Osteoblast (primary cell): ENCODE data around the gene ATP8B4. TPM values are rescaled to one million over a fixed set of nuclear protein-coding genes. Genes with fewer than 3 reads are reported as not detected.

Experiments used
- DNase-seq: peaks from one replicate; pipeline ENCODE4 v3.0.0; 2011; ENCODE audit warnings: low spot score, mixed read lengths; ENCODE audit not compliant: insufficient read length; ENCODE audit errors: missing footprints
- H2AFZ ChIP-seq: 2 replicates; pipeline ENCODE4 v1.6.0; 2011; ENCODE audit warnings: mild to moderate bottlenecking, low read length
- H3K27ac ChIP-seq: 2 replicates; pipeline ENCODE4 v1.5.1; 2011; ENCODE audit warnings: mild to moderate bottlenecking, low read depth, low read length, moderate library complexity
- H3K27me3 ChIP-seq: 2 replicates; pipeline ENCODE4 v1.6.0; 2012; ENCODE audit warnings: mild to moderate bottlenecking, control low read depth, inconsistent platforms, low read length, moderate library complexity; ENCODE audit not compliant: insufficient read depth
- H3K36me3 ChIP-seq: 2 replicates; pipeline ENCODE4 v1.5.1; 2011; ENCODE audit warnings: mild to moderate bottlenecking, low read length, control low read depth, moderate library complexity; ENCODE audit not compliant: insufficient read depth
- H3K4me1 ChIP-seq: 2 replicates; pipeline ENCODE4 v1.5.1; 2011; ENCODE audit warnings: mild to moderate bottlenecking, low read length, control low read depth, moderate library complexity; ENCODE audit not compliant: insufficient read depth
- H3K4me2 ChIP-seq: 2 replicates; pipeline ENCODE4 v1.6.0; 2011; ENCODE audit warnings: mild to moderate bottlenecking, low read length; ENCODE audit not compliant: insufficient read depth
- H3K4me3 ChIP-seq: fragments of 200-600 bp; sonication (generic); 3 replicates; pipeline ENCODE4 v1.5.1; 2012; ENCODE audit warnings: mild to moderate bottlenecking, low read length, inconsistent platforms; ENCODE audit not compliant: insufficient read depth
- H3K79me2 ChIP-seq: 2 replicates; pipeline ENCODE4 v1.6.0; 2012; ENCODE audit warnings: mild to moderate bottlenecking, low read length, control low read depth, inconsistent platforms; ENCODE audit not compliant: insufficient read depth
- H3K9me3 ChIP-seq: 2 replicates; pipeline ENCODE4 v1.5.1; 2011; ENCODE audit warnings: low read depth, low read length, control low read depth
- H4K20me1 ChIP-seq: 2 replicates; pipeline ENCODE4 v1.6.0; 2012; ENCODE audit warnings: mild to moderate bottlenecking, low read length, control low read depth; ENCODE audit not compliant: insufficient read depth
- CTCF ChIP-seq: IDR thresholded peaks from 2 replicates; pipeline ENCODE4 v1.5.1; 2011; ENCODE audit warnings: mild to moderate bottlenecking, low read depth, low read length, moderate library complexity; ENCODE audit errors: extremely low read depth
- total RNA-seq: library from RNA; depleted of rRNA; stranded (reverse); fragments of >200 nt; gene quantifications from 2 replicates; pipeline ENCODE4 v1.2.3, GENCODE V29; 2012

ATP8B4 gene
- total RNA-seq, 1 donor: 1.1 TPM

GRCh38 chr15:50140098-50140497 lies 21.1 kb upstream of the ATP8B4 start:
- Histone ChIP-seq H3K4me1 (peaks cover 33% of the 10 kb centered on the region), H3K27me3 (no peaks in the 10 kb centered on the region), H3K79me2 (no peaks in the 10 kb centered on the region), H3K4me2 (no peak overlapping the region), H3K27ac (no peak overlapping the region), H2AFZ (no peak overlapping the region), H4K20me1 (no peaks in the 10 kb centered on the region), H3K36me3 (no peaks in the 10 kb centered on the region), H3K9me3 (no peaks in the 10 kb centered on the region), H3K4me3 (no peak overlapping the region)
- TF ChIP-seq CTCF: no peak
- no peak for DNase-seq

- peaks cover 38% of the 10 kb centered on the region for H3K4me1 ChIP-seq
- H3K27ac ChIP-seq: peak overlapping the region; percentile 97
- H3K79me2 ChIP-seq: no peaks in the 10 kb centered on the region
- H4K20me1 ChIP-seq: no peaks in the 10 kb centered on the region
- no peak overlapping the region for H2AFZ ChIP-seq
- no peaks in the 10 kb centered on the region for H3K36me3 ChIP-seq
- TF ChIP-seq CTCF: peak; percentile 24
- H3K4me2 ChIP-seq: no peak overlapping the region
- no peaks in the 10 kb centered on the region for H3K9me3 ChIP-seq
- no peak for DNase-seq
- no peak overlapping the region for H3K4me3 ChIP-seq
- no peaks in the 10 kb centered on the region for H3K27me3 ChIP-seq
Measured at GRCh38 chr15:50138391-50138790, 19.4 kb upstream of the ATP8B4 start.

GRCh38 chr15:50137893-50138292 lies 18.9 kb upstream of the ATP8B4 start:
- Histone ChIP-seq H4K20me1 (no peaks in the 10 kb centered on the region), H3K4me3 (no peak overlapping the region), H3K9me3 (no peaks in the 10 kb centered on the region), H2AFZ (peak overlapping the region; percentile 39), H3K79me2 (no peaks in the 10 kb centered on the region), H3K4me1 (peaks cover 38% of the 10 kb centered on the region), H3K27me3 (no peaks in the 10 kb centered on the region), H3K27ac (peak overlapping the region; percentile 97), H3K36me3 (no peaks in the 10 kb centered on the region), H3K4me2 (peak overlapping the region; percentile 11)
- no peak for DNase-seq
- peak; percentile 18 for TF ChIP-seq CTCF

DNA sequence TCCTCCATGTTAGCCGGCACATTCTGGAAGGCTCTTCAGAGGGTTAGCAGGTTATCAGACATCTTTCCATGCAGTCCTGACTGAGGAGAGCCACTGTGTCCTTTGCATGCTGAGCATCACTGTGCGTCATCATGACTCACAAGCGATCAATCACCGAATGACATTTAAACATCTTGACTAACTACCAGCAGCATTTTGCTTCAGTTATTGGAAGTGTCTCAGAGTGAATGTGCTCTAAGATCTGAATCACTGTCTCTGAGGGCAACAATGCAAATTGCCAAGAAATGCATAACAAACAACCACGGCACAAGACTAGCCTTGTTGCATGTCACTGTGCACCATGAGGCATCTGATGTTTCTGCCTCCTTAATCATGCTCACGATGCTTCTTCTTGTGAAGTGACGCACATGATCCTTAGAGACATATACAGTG lies 18.3 kb upstream of the ATP8B4 start:
- TF ChIP-seq CTCF: no peak
- no peaks in the 10 kb centered on the region for H3K36me3 ChIP-seq
- H3K4me1 ChIP-seq: peaks cover 38% of the 10 kb centered on the region
- H3K27ac ChIP-seq: peak overlapping the region; percentile 97
- H3K9me3 ChIP-seq: no peaks in the 10 kb centered on the region
- H2AFZ ChIP-seq: peak overlapping the region; percentile 39
- H3K27me3 ChIP-seq: no peaks in the 10 kb centered on the region
- no peak overlapping the region for H3K4me3 ChIP-seq
- H3K79me2 ChIP-seq: no peaks in the 10 kb centered on the region
- peak overlapping the region; percentile 11 for H3K4me2 ChIP-seq
- H4K20me1 ChIP-seq: no peaks in the 10 kb centered on the region
- peak; percentile 80 for DNase-seq
